Posterior cingulate gyrus (tissue), 11 donors: ENCODE data around the gene GHDC.
"Not testable (repeated sequence)": the region's sequence is repeated elsewhere in the genome, so short reads cannot be mapped to it uniquely, and the experiment has no call there.

Experiments
- DNase-seq, 10 donors: peaks; one replicate each; pipeline versions ENCODE4 v3.0.0 to v3.0.0-alpha.2; 2020 to 2021; ENCODE audit warnings: mixed read lengths in 3 of 10
- intact Hi-C: fragments of 100-400 bp; cut with DNase I; formaldehyde crosslinking; loops from one replicate; pipeline ENCODE4 v1.15.1; 2023

GHDC gene, protein sequence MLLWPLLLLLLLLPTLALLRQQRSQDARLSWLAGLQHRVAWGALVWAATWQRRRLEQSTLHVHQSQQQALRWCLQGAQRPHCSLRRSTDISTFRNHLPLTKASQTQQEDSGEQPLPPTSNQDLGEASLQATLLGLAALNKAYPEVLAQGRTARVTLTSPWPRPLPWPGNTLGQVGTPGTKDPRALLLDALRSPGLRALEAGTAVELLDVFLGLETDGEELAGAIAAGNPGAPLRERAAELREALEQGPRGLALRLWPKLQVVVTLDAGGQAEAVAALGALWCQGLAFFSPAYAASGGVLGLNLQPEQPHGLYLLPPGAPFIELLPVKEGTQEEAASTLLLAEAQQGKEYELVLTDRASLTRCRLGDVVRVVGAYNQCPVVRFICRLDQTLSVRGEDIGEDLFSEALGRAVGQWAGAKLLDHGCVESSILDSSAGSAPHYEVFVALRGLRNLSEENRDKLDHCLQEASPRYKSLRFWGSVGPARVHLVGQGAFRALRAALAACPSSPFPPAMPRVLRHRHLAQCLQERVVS

DNA sequence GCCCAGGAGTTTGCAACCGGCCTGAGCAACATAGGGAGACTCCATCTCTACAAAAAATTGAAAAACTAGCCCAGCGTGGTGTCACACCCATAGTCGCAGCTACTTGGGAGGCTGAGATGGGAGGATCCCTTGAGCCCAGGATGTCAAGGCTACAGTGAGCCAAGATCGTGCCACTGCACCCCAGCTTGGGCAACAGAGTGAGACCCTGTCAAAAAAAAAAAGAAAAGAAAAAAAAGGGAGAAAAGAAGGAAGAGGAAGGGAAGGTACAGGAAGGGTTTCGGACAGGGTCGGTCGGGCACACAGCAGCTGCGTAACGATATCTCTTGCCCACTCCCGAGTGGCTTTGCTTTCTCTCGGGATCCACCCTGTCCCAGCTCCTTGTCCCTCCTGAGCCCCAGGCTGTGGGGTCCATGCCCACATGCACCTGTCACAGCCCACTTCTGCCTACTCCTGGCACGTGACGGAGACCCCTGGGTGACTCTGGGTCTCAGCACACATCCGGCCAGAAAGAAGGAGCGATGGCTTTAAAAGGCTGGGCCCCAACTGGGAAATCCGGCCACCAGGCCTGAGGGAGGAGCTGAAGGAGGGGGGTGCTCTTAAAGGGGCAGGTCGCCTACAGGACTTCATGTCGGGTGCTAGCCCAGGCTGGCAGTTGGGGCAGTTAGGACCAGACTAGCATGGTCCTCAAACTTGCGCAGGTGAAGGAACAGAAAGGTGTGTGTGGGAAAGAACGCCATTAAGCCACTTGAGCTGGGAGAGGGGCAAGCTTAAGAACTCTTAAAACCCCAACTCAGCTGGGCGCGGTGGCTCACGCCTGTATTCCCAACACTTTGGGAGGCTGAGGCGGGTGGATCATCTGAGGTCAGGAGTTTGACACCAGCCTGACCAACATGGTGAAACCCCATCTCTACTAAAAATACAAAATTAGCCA is at the start of gene GHDC:
Gene GHDC, minus strand, starts transcription at position 526 of the 931 bp plus-strand sequence. CDS start 913 bp downstream, outside the sequence.
- intact Hi-C loops, result no loop called here
- DNase-seq, result peak; percentile 79 to 98 (median 86)

DNA sequence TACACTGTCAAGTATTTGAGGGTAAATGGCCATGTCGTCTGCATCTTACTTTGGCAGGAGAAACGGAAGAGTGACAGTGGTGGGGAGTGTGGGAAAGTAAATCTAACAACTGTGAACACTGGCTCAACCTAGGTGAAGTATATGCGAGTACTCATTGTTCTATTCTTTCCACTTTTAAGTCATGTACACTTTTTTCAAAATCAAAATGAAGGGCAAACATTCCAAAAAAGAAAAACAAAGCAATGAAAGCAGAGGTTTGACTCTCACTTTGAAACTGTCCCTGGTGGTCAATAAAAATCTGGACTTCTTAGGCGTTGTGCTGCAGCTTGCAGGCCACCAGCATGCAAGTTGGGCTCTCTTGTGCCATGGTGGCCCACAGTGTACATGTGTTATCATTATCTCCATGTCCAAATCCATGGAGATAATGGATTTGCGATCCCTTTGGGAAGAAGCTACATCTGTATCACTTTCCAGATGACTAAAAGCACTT is 49.2 kb upstream of the GHDC start:
- intact Hi-C loops, result no loop called here
- no peak for DNase-seq

DNA sequence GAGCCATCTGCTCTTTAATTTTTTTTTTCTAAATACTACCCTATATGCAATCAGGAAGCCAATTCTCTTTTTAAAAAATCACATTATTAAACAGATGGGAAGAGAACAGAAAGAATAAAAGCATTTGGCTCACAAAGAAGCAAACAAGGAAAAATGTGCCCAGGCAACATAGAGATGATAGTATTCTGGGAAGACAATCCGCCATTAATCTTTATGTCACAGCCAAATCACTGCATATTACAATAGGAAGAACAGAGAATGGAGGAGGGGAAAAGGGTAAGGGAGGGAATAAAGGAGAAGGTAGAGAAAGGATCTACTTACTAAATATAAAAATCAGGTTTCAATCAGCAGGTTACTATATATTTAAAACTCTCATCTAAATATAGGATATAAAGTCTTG is 47.6 kb upstream of the GHDC start:
- intact Hi-C loops, result no loop called here

DNA sequence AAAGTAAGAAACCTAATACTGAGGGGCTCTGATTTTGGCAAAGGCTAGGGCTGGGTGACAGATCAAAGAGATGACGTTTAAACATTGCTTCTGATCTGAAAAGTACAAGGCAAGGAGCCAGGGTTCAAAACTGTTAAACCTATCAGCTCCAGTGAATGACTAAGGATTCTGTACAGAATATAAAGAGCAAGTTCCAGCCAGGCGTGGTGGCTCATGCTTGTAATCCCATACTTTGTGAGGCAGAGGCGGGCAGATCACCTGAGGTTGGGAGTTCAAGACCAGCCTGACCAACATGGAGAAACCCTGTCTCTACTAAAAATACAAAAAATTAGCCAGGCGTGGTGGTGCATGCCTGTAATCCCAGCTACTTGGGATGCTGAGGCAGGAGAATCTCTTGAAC is 46.6 kb upstream of the GHDC start:
- DNase-seq, intact Hi-C loops: not testable (repeated sequence)

More for the DNA sequence above, 47.6 kb upstream of the GHDC start:
- no peak for DNase-seq

DNA sequence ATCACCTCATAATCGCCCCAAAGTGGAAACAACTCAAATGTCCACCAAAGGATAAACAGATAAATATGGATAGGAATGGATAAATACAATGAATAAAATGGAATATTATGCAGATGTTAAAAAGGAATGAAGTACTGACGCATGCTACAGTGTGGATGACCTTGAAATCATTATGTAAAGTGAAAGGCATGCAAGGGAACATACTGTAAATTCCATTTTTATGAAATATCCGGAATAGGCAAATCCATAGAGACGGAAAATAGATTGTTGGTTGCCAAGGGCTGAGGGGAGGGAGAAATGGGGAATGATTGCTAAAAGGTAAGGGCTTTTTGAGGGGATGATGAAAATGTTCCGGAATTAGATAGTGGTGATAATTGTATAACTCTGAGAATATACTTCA is 45.9 kb upstream of the GHDC start:
- no peak for DNase-seq
- intact Hi-C loops, result no loop called here

DNA sequence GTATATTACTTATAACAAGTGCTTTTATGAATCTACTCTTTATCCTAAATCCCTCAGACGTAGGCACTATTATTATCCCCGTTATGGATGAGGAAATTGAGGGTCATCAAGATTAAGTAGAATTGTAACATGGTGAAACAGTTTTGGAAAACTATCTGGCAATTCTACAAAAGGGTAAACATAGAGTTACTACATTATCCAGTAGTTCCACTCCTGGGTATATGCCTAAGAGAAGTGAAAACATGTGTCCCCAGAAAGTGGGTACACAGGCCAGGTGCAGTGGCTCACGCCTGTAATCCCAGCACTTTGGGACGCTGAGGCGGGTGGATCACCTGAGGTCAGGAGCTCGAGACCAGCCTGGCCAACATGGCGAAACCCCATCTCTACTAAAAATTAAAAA is 45.3 kb upstream of the GHDC start:
- DNase-seq, intact Hi-C loops: not testable (repeated sequence)

DNA sequence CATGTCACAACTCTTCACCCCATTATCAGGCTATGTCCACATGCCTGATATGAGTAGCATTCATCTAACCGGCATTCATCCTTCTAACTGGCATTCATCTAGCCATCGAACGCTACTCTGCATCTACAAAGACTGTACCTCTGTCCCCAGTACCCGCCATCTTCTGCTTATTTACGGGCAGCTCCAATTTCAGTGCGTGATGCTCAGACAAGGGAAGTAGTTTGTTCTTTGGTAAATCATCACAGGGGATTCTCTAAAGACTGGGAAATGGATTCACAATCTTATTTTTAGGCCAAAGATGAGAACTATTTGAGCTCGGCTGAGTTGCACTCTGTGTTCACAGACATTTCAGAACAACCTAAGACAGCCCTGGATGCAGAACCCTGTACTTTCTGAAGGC is 42.5 kb upstream of the GHDC start:
- intact Hi-C loops, result no loop called here
- DNase-seq, result no peak

DNA sequence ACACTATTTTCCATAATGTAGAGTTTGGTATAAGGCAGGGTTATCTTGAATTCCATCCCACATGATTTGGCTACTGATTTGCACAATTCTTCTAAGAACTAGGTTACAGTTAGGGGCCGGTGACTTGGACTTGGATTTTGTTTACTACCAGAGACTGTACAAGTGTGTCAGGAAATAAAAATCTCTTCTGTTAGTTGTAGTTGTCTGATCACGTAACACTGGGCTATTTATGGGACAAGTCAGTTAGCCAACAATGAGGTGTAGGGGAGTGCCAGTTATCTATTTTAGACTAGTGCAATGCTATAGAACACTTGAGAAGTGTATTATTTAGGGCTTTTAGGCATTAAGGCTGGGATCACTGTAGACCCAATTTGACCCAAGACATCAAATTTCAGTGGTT is 39.7 kb upstream of the GHDC start:
- intact Hi-C loops, result no loop called here
- DNase-seq, result no peak

DNA sequence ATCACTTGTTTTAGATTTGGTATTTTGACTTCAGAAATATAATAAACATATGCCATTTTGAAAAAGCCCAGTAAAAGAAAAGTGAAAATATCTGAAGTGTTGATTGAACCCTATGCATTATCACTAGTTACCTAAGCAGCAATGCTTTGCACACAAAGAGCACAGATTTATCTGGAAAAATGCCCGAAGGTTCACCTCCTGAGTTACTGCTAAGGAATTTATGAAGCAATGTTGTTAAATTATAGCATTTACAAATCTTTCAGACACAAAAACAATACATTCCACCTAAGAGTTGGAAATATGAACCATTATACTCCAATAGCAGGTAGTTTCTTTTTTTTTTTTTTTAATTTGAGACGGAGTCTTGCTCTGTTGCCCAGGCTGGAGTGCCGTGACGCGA is 38.9 kb upstream of the GHDC start:
- no peak for DNase-seq
- intact Hi-C loops, result no loop called here

DNA sequence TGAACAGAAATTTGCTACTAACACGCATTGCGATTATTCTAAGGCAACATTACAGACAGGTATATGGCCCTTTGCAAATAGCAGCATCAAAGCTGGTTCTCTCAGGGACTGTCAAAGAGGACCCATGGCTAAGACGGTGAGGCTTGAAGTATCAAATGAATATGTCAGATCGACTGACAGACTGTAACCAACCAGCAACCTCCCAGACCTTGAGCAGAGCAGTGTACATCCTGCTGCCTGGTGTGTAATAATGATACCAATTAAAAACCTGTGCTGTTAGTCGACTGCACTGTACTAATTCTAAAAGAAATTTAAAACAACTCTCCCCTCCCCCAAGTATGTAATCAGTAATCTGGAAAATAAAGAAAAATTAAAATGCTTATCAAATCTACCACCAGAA is 35.9 kb upstream of the GHDC start:
- intact Hi-C loops, result no loop called here
- no peak for DNase-seq

DNA sequence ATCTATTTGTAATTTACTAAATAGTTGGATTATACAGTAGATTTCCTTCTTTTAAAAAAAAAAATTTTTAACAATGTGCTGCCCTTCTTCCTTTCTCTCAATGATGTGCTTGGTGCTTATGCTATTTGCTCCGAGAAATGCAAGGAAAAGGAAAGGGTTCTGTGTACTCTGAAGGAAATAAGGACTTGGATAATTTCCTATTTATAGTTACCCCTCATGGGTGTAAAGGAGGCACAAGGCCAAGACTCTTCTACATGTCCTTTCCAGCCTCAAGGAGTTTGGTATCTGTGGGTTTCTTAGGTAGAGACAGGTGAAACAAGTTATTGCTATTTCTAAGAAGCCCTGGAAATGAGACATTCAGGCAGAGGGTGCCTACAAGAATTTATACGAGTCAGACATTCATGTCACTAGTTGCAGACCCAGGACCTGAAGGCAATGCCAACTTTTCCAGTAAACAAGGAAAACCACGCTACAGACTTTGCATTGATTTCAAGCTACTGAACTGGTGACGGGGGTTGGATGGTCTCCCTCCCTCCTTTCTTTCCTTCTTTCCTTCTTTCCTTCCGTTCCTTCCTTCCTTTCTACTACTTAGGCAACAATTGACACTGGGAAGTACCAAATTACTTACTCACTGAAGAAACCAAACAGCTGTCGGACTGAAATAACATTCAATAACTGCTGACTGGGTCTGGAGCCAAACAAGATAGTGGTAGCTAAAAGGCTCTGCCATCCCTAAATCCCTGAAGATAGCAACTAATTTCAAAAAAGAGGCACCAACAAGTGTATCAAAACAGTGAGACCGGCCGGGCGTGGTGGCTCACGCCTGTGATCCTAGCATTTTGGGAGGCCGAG is 33.8 kb upstream of the GHDC start:
- no peak for DNase-seq
- intact Hi-C loops, result no loop called here

DNA sequence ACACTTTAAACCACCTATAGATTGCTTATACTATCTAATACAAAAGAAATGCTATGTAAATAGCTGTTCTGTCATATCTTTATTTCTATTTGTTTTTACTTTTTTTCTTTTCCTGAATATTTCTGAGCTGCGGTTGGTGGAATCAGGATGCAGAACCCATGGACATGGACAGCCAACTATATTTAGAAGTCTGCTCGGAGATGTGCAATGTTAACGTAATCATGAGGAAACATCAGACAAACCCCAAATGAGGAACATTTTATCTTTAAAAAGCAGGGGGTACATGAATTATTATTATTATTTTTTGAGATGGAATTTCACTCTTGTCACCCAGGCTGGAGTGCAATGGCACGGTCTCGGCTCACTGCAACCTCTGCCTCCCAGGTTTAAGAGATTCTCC is 31.4 kb upstream of the GHDC start:
- intact Hi-C loops, result no loop called here
- DNase-seq, result no peak

DNA sequence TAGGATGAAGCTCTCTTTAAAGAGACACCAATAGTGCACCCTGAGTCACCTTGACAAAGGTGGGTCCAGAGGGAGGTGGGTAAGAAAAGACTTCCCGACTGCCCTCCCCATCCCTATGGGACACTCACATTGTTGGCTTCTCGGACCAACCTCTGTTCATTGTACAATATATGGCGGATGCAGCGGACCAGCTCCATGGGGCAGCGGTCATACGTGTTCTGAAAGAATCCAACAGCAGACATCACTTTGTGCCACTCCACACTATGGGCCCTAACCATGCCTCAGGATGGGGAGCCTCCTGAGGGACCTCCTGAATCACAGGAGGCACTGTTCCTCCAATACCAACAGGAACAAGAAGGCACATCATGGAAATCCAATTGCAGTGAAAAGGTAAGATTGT is 30.4 kb upstream of the GHDC start:
- no peak for DNase-seq
- intact Hi-C loops, result no loop called here

DNA sequence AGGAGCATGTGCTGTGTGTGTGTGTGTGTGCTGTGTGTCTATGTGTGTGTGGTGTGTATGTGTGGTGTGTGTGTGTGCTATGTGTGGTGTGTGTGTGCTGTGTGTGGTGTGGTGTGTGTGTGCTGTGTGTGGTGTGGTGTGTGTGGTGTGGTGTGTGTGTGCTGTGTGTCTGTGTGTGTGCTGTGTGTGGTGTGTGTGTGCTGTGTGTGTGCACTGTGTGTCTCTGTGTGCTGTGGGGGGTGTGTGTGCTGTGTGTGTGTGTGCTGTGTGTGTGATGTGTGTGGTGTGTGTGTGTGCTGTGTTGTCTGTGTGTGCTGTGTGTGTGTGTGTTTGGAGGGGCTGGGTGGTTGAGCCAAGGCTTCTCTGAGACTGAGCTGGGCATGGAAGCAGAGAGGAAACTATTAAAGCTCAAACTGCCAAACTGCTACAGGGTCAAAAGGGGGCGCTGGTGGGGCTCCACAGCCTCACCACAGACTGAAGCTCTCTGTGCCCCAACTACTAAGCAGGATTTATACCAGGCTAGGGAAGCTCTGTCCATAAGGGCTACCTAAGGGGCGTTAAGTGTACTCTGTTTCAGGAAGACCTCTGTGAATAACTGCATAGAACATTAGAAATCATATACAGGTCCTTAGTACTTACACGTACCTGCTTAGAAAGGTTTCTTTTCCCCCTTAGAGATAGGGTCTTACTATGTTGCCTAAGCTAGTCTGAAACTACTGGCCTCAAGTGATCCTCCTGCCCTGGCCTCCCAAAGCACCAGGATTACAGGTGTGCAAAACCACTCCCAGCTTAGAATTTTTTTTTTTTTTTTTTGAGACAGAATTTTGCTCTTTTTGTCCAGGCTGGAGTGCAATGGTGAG is 27.8 kb upstream of the GHDC start:
- intact Hi-C loops, result no loop called here
- DNase-seq, result peak in 5 of 10 donors; percentile 12 to 89 (median 36)

DNA sequence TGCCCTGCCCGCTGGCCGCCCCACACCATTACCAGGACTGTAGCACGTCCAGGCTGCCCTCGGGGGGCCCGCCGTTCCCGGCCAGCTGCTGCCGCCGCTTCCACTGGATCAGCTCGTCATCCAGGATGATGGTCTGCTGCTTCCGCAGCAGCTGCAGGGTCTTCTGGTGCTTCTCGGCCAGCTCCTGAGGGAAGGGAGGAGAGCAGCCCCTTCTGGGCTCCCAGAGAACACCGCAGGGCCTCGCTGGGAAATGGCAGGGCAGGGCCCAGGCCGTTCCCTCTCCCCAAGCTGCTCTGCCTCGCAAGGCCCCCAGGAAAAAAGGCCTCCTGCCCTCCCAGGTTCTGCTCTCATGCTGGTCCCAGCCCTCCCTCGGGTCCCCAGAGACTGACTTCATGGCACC is 25.0 kb upstream of the GHDC start:
- intact Hi-C loops, DNase-seq: not testable (repeated sequence)

DNA sequence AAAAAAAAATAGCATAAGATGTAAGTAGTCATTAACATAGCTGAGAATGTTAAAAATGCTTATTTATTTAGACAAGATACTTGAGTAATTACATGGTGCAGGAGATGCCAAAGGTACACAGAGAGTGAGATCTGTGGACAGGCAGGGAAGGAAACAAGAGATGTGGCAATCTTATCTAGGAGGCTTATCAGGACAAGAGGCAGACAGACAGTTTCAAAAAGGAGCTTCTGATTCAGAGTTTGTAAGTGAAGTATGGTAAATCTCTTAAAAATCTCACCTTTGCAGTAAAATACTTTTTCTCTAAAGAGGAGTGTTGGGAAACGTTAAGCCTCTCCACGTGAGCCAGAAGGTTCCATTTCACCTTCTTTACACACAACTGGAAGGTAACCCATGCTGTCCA is 19.9 kb upstream of the GHDC start:
- intact Hi-C loops, result no loop called here
- no peak for DNase-seq

DNA sequence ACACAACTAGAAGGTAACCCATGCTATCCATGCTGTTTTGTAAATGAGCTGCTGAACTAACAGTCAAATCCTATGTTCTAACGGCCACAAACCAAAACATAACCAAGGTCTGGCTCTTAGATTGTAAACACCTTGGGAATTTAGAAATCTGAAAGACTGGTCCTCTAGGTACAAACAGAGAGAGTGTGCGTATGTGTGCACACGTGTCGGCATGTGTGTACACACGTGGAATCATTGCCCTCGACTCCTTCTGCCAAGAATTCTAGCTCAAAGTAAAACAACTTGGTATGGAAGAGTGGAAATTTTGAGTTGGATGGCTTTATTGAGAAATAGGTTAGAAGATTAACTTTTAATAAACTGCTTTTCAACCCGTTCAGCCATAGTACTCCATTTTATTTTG is 18.1 kb upstream of the GHDC start:
- DNase-seq, result no peak
- intact Hi-C loops, result no loop called here

DNA sequence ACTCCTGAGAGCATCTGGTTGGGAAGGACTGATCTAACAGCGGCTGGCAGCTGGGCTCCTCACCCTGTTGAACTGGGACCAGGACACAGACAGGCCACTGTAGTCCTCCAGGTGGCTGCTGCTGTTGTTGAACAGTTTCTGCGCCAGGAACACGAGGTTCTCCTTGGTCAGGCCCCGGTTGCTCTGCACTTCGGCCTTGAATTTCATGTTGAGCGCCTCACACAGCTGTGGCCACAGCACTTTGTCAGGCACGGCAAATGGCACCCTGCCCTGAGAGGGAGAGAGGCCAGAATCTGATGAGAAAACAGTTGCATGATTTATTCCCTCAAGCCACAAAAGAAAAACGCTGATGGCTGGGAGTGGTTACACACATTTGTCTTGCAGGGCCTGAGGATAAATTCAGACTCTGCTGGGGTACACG is 17.6 kb upstream of the GHDC start:
- intact Hi-C loops, result not testable (repeated sequence)
- DNase-seq, result peak in 9 of 10 donors; percentile 44 to 96 (median 77)

DNA sequence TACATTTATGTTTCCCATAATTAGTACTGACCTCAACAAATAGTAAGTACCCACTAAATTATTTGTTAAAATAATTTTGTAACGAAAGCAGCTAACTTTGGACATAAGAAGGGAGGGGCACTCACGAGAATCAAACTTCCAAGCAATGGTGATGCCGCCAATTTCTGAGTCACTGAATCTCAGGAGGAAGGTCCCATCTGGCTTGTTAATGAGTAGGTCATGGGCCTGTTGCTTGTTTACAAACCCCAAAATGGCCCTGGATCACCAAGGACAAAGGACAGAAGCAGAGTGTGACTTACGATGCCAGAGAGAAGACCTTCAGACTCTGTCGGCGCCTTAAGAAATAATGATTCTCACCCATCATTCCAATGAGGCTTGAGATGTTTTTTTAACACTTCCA is 15.8 kb upstream of the GHDC start:
- DNase-seq, result no peak
- intact Hi-C loops, result no loop called here
